ENCODE data around the gene KLF14.
"Not testable (repeated sequence)": the region's sequence is repeated elsewhere in the genome, so short reads cannot be mapped to it uniquely, and the experiment has no call there.

The KLF14 gene

DNA sequence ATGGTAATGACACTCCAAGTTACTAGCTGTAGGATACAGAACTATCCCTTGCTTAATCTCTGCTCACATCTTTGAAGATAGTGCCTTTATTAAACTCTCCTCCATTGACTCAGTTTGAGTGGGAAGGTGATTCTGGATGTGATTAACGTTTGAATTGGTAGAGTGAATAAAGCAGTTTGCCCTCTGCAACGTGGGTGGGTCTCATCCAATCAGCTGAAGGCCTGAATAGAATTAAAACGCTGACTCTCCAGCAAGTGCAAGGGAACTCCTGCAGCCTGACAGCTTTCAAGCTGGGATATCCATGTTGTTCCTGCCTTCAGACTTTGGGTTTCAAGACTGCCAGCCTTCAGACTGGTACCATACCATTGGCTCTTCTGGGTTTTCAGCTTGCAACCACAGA is 21.6 kb downstream of the KLF14 start:
- DNase-seq: no peak

DNA sequence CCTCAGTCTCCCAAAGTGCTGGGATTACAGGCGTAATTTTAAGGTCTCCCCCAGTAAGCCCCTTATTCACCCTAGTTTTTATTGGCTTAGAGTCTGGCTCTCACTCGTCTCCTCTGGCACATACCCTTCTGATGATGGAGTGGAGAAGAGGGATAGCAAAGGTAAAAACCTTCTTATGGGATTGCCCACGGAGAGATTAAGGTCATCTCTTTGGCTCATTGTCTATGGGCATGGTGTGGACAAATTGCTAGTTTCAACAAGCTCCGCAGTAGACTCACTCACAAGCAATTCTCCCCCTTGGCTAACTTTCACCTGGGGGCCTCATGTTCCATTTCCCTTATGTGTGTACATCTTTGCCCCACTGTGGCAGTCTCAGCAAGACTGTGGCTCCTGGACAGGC is 25.2 kb downstream of the KLF14 start:
- DNase-seq: no peak

DNA sequence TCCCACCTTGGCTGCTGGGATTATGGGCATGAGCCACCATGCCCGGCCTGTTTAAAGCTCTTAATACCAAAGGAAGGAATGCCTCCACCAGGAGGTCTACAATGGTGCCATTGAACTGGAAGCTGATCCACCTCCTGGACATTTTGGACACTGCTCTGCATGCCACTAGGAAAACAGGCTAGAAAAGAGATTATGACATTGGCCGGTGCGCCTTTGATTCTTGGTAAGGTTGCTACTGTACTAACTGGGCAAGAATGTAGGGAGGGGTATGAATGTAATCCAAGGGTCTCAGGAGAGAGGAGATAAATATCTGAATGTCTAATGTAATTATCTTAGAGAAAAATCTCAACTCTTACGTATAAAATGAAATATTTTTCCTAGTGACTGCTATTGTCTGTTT is 26.0 kb downstream of the KLF14 start:
- DNase-seq: no peak

DNA sequence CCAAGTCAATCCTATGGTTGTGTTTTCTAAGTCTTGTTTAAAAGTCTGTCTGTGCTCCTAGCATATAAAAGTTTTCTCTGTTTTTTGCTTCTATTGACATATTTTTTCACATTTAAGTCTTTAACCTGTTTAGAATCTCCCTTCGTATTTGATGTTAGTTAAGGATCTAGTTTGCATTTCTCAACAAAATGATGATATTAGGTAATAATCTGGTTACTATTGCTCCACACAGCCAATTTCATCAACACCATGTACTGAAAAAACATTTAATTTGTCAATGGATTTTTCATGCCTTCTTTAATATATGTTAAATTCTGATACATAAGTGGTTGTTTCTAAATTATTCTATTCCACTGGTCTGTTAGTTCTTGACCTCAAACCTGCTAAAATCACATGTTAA is 30.2 kb downstream of the KLF14 start:
- DNase-seq: no peak

DNA sequence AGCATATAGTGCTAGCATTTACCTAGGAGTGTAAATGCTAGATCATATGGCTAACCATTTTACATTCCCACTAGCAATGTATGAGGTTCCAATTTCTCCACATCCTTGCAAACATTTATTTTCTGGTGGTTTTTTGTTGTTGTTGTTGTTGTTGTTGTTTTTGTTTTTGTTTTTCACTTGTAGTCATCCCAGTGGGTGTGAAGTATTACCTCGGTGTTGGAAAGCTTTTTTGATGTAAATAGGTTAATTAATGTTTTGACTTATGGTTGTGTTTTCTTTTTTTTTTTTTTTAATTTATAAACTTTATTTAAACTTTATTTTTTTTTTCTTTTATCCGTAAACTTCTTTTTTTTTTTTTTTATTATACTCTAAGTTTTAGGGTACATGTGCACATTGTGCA is 32.4 kb downstream of the KLF14 start:
- no peak for DNase-seq

DNA sequence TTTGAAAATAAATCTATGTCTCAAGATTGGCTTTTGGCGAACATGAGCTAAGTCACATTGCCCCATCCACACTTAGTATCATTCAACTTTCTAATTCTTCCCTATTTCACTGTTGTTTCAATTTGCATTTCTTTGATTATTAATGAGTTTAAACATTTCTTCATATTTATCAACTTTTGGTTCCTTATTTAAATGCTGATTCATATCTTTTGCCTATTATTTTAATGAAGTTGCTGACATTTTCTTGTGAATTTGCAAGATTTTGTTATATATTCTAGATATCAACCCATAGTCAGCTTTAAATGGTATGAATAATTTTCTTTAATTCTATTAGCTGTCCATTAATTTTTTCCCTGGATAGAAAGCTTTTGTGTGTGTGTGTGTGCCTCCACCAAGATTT is 33.2 kb downstream of the KLF14 start:
- DNase-seq: no peak

DNA sequence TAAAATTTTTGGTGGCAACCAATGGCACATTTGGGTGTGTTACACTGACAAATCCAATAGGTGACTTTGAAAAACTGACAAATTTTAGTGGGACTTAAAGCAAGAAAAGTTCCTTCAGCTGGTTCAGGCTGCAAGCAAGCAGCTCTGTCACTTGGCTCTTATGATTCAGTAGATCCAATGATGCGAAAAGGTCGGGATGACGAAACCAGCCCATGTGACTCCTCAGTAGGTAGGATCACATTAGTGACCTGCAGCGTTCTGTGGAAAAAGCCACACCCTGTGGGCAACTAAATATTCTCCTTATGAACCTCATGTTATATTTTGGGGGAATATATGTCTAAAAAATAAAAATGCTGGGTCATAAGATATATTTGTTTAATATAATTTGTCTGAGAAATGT is 34.3 kb downstream of the KLF14 start:
- no peak for DNase-seq

DNA sequence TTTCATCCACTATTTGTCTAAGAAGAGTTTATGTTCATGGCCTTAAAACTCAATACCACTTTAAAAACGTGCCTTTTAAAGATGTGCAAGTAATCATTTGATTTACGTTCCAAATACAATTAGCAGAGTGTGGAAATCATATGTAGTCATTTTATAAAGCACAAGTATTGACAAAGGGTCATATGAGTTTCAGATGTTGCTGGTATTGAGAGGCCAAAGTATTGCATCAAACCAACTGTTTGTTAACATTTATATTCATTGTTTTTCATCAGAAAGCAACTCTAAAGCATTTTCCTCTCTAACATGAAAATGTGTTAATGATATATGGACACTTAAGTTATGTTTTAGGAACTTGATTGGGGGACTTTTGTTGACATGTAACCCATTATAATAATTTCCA is 36.2 kb downstream of the KLF14 start:
- DNase-seq: no peak

DNA sequence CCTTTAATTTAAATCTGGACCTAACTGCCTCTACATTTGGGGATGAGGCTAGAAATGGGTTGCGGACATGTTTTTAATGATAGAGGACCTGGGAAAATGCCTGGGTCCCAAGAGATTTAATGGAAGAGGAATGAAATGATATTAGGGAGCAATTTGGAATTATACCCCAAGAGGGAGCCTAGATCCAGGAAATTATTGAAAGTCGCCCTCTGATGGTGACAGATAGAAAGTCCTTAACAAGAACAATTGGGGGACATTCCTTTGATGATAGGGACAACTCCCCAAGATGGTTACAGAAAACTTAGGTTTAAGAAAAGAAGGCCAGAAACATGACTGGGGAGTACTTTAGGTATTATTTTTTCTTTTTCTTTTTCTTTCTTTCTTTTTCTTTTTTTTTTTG is 38.2 kb downstream of the KLF14 start:
- DNase-seq: no peak

DNA sequence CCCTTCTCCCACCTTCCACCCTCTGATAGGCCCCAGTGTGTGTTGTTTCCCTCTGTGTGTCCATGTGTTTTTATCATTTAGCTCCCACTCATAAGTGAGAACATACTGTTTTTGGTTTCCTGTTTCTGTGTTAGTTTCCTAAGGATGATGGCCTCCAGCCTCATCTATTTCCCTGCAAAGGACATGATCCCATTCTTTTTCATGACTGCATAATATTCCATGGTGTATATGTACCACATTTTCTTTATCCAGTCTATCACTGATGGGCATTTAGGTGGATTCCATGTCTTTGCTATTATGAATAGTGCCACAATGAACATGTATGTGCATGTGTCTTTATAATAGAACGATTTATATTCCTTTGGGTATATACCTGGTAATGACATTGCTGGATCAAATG is 41.6 kb downstream of the KLF14 start:
- DNase-seq: not testable (repeated sequence)

DNA sequence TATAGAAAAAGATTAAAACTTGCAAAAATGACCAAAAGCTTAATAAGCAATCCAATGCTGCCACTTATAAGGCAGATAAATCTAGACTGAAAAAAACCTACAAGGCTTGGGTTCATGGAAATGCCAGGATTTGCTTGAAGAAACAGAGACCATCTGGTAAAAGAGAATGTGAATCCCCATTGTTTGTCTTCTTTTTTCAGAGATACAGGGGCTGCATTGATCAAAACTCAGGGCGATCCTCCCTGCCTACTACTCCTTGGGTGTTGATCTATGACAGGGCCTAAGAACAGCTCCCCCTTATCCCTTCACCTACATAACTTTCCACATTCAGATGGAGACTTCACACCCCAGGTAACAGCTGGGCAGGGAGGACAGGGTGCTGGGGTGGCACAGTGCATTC is 44.3 kb downstream of the KLF14 start:
- no peak for DNase-seq

DNA sequence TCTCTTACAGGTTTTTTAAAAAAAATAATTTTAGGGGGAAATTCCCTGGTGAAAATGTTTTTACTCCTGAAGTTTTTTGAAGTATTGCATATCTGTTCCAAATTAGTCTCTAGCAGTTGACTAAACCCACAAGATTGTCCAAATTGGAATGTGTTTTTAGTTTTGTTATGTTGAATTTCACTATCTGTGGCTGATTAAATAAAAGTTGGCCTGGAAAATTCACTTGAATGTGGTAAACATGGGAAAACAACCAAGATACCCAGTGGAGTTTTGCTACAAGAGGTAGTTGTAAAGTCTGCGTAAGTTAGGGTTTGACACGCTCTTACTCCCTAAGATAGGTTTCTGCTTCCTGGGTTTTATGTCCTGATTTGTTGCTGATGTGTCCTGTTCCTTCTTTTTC is 51.0 kb downstream of the KLF14 start:
- DNase-seq: no peak

All from cortex of kidney (tissue), 1 donor.